ENCODE measurements around the gene DPPA3. TPM values are rescaled to one million over a fixed set of nuclear protein-coding genes. Genes with fewer than 3 reads are reported as not detected.

Gene DPPA3
- total RNA-seq, 2 donors from 2014 or later: 1.3 to 4.6 TPM

GRCh38 chr12:7695566-7696197 lies 15.6 kb upstream of the DPPA3 start, which contains the start of gene GDF3:
TSS of gene GDF3 (minus strand) at chr12:7695775. CDS start at chr12:7695728, 47 bp downstream.
- H3K9me3 Mint-ChIP-seq: no peaks in the 10 kb centered on the region
- peak within 1 kb of the TSS; percentile 54 for H3K4me3 Mint-ChIP-seq
- H3K27me3 ChIP-seq (ENCODE audit: control insufficient read depth, insufficient read depth, low read length, poor library complexity, severe bottlenecking): no peaks in the 10 kb centered on the region
- peaks cover 4% of the 10 kb centered on the region for H3K4me1 ChIP-seq (ENCODE audit: control insufficient read depth, insufficient read depth, low read length)
- peak within 1 kb of the TSS; percentile 58 for H3K4me3 ChIP-seq (ENCODE audit: low read length)
- peak; percentile 87 for DNase-seq
- H3K36me3 ChIP-seq (ENCODE audit: control insufficient read depth, insufficient read depth, low read length): no peaks in the 10 kb centered on the region
- peaks cover 39% of the 10 kb centered on the region for H3K27me3 Mint-ChIP-seq (ENCODE audit: insufficient read depth)
- no peaks in the 10 kb centered on the region for H3K9me3 ChIP-seq (ENCODE audit: control insufficient read depth, low read length)
- H3K27ac Mint-ChIP-seq: peak within 1 kb of the TSS; percentile 55
- peaks cover 3% of the 10 kb centered on the region for H3K36me3 Mint-ChIP-seq (ENCODE audit: low read depth)
- TF ChIP-seq, protein P1, sequence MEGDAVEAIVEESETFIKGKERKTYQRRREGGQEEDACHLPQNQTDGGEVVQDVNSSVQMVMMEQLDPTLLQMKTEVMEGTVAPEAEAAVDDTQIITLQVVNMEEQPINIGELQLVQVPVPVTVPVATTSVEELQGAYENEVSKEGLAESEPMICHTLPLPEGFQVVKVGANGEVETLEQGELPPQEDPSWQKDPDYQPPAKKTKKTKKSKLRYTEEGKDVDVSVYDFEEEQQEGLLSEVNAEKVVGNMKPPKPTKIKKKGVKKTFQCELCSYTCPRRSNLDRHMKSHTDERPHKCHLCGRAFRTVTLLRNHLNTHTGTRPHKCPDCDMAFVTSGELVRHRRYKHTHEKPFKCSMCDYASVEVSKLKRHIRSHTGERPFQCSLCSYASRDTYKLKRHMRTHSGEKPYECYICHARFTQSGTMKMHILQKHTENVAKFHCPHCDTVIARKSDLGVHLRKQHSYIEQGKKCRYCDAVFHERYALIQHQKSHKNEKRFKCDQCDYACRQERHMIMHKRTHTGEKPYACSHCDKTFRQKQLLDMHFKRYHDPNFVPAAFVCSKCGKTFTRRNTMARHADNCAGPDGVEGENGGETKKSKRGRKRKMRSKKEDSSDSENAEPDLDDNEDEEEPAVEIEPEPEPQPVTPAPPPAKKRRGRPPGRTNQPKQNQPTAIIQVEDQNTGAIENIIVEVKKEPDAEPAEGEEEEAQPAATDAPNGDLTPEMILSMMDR (conservative IDR thresholded peaks at IDR 0.05): no peak
- H3K4me1 Mint-ChIP-seq: peaks cover 30% of the 10 kb centered on the region
- no peak within 1 kb of the TSS for H3K9ac ChIP-seq (ENCODE audit: extremely low read depth, low read length, poor library complexity, severe bottlenecking)
- 53 to 54% methylated on average over 2 to 7 of the region's 7 CpGs for WGBS, 2 experiments (ENCODE audit: insufficient coverage in 1 of 2, insufficient read length in 1 of 2)
- H3K27ac ChIP-seq (ENCODE audit: low read depth, low read length): no peak within 1 kb of the TSS

- DNase-seq: no peak
- Histone ChIP-seq H3K9ac (ENCODE audit: extremely low read depth, low read length, poor library complexity, severe bottlenecking) (no peak overlapping the region), H3K9me3 (ENCODE audit: control insufficient read depth, low read length) (no peaks in the 10 kb centered on the region), H3K36me3 (ENCODE audit: control insufficient read depth, insufficient read depth, low read length) (no peaks in the 10 kb centered on the region), H3K27me3 (ENCODE audit: control insufficient read depth, insufficient read depth, low read length, poor library complexity, severe bottlenecking) (no peaks in the 10 kb centered on the region), H3K4me1 (ENCODE audit: control insufficient read depth, insufficient read depth, low read length) (peaks cover 3% of the 10 kb centered on the region), H3K4me3 (ENCODE audit: low read length) (no peak overlapping the region), H3K27ac (ENCODE audit: low read depth, low read length) (no peak overlapping the region)
- Mint-ChIP-seq H3K27me3 (ENCODE audit: insufficient read depth) (peaks cover 14% of the 10 kb centered on the region), H3K4me3 (no peak overlapping the region), H3K4me1 (peaks cover 19% of the 10 kb centered on the region), H3K27ac (no peak overlapping the region), H3K36me3 (ENCODE audit: low read depth) (peaks cover 2% of the 10 kb centered on the region), H3K9me3 (peaks cover 3% of the 10 kb centered on the region)
- TF ChIP-seq, protein P1 (conservative IDR thresholded peaks at IDR 0.05): no peak
- WGBS, 2 experiments (ENCODE audit: insufficient coverage in 1 of 2, insufficient read length in 1 of 2): 95% methylated on average over 17 to 29 of the region's 29 CpGs
These were observed 5.4 kb upstream of the DPPA3 start for GRCh38 chr12:7705846-7706245.

GRCh38 chr12:7709969-7710675 lies 1.1 kb upstream of the DPPA3 start:
- Histone ChIP-seq H3K9me3 (ENCODE audit: control insufficient read depth, low read length) (no peaks in the 10 kb centered on the region), H3K36me3 (ENCODE audit: control insufficient read depth, insufficient read depth, low read length) (no peaks in the 10 kb centered on the region), H3K4me3 (ENCODE audit: low read length) (peak overlapping the region; percentile 54), H3K27me3 (ENCODE audit: control insufficient read depth, insufficient read depth, low read length, poor library complexity, severe bottlenecking) (no peaks in the 10 kb centered on the region), H3K9ac (ENCODE audit: extremely low read depth, low read length, poor library complexity, severe bottlenecking) (no peak overlapping the region), H3K27ac (ENCODE audit: low read depth, low read length) (no peak overlapping the region), H3K4me1 (ENCODE audit: control insufficient read depth, insufficient read depth, low read length) (peaks cover 3% of the 10 kb centered on the region)
- TF ChIP-seq, protein P1 (conservative IDR thresholded peaks at IDR 0.05): peak; percentile 19
- Mint-ChIP-seq H3K4me1 (peaks cover 27% of the 10 kb centered on the region), H3K27ac (peak overlapping the region; percentile 24), H3K27me3 (ENCODE audit: insufficient read depth) (peaks cover 25% of the 10 kb centered on the region), H3K36me3 (ENCODE audit: low read depth) (no peaks in the 10 kb centered on the region), H3K9me3 (peaks cover 7% of the 10 kb centered on the region), H3K4me3 (peak overlapping the region; percentile 2)
- DNase-seq: peak; percentile 75
- WGBS, 2 experiments (ENCODE audit: insufficient coverage in 1 of 2, insufficient read length in 1 of 2): 55 to 65% methylated on average over 6 to 8 of the region's 8 CpGs
